Measurements from ENCODE around the gene GJC2. TPM values are rescaled to one million over a fixed set of nuclear protein-coding genes. Genes with fewer than 3 reads are reported as not detected.

GJC2 gene
- total RNA-seq, 1 donor from 2014 or later = 0.75 TPM

Other genes with a start within 250 kb of the GJC2 start
- gene WNT9A, start 202.0 kb upstream of the GJC2 start, total RNA-seq = 0.09 and 0.25 TPM in 2 replicates
- gene WNT3A, start 142.9 kb upstream of the GJC2 start, total RNA-seq = not detected in 2 replicates
- 347 and 352 TPM in 2 replicates for gene ARF1, start 67.2 kb upstream of the GJC2 start, total RNA-seq
- gene C1orf35, start 46.6 kb upstream of the GJC2 start, total RNA-seq = 18.8 and 20.0 TPM in 2 replicates
- 35.9 and 36.2 TPM in 2 replicates for gene MRPL55, start 40.6 kb upstream of the GJC2 start, total RNA-seq
- gene GUK1, start 9.7 kb upstream of the GJC2 start, total RNA-seq = 240 and 247 TPM in 2 replicates
- 7.9 and 8.3 TPM in 2 replicates for gene IBA57, start 15.9 kb downstream of the GJC2 start, total RNA-seq
- gene OBSCN, start 58.1 kb downstream of the GJC2 start, total RNA-seq = 21.6 and 23.1 TPM in 2 replicates

All from T-helper 2 cell treated with Interferon-gamma antibody and Interleukin-4, amounts not matched to agents 100 ng/mL and 5 ng/mL, for 36 hours (primary cell).